Stomach smooth muscle (tissue), 2 donors: ENCODE data around the gene PGLYRP3.
"Not testable (repeated sequence)": the region's sequence is repeated elsewhere in the genome, so short reads cannot be mapped to it uniquely, and the experiment has no call there.

Experiments used
- H3K27ac ChIP-seq: one replicate; pipeline ENCODE4 v1.7.0; 2013; ENCODE audit warnings: mild to moderate bottlenecking, low read length, inconsistent platforms
- H3K27me3 ChIP-seq, 2 donors: one replicate each; pipeline ENCODE4 v1.7.0; 2013; ENCODE audit warnings: low read length in 2 of 2; ENCODE audit not compliant: insufficient read depth in 2 of 2, control insufficient read depth in 1 of 2
- H3K36me3 ChIP-seq, 2 donors: one replicate each; pipeline ENCODE4 v1.7.0; 2013; ENCODE audit warnings: low read length in 2 of 2; ENCODE audit not compliant: control insufficient read depth in 2 of 2, insufficient read depth in 2 of 2
- H3K4me1 ChIP-seq: one replicate; pipeline ENCODE4 v1.7.0; 2013; ENCODE audit warnings: low read length; ENCODE audit not compliant: control insufficient read depth, insufficient read depth
- H3K4me3 ChIP-seq, 2 donors: one replicate each; pipeline ENCODE4 v1.7.0; 2013; ENCODE audit warnings: low read length in 2 of 2
- H3K9ac ChIP-seq, 2 donors: one replicate each; pipeline ENCODE4 v1.7.0; 2013; ENCODE audit warnings: low read length in 2 of 2, mild to moderate bottlenecking in 1 of 2
- H3K9me3 ChIP-seq, 2 donors: one replicate each; pipeline ENCODE4 v1.7.0; 2013; ENCODE audit warnings: low read length in 2 of 2; ENCODE audit not compliant: control insufficient read depth in 2 of 2
- donor health status: healthy.
- donor health status: Pancreatic carcinoma.

PGLYRP3 gene

GRCh38 chr1:153337980-153338853, 25.5 kb upstream of the PGLYRP3 start:
- peaks cover 0 to 4% of the 10 kb centered on the region in 2 donors for H3K27me3 ChIP-seq
- no peak overlapping the region for H3K4me3 ChIP-seq
- peaks cover 0 to 3% of the 10 kb centered on the region in 2 donors for H3K9me3 ChIP-seq
- H3K9ac ChIP-seq: no peak overlapping the region
- H3K36me3 ChIP-seq: no peaks in the 10 kb centered on the region
- no peaks in the 10 kb centered on the region for H3K4me1 ChIP-seq
- H3K27ac ChIP-seq: no peak overlapping the region

- Histone ChIP-seq H3K27ac (no peak overlapping the region), H3K9ac (no peak overlapping the region), H3K9me3 (peaks cover 2 to 3% of the 10 kb centered on the region in 2 donors), H3K4me3 (no peak overlapping the region), H3K4me1 (no peaks in the 10 kb centered on the region), H3K27me3 (peaks cover 0 to 4% of the 10 kb centered on the region in 2 donors), H3K36me3 (no peaks in the 10 kb centered on the region)
Measured at GRCh38 chr1:153336650-153337049, 23.9 kb upstream of the PGLYRP3 start.

GRCh38 chr1:153333902-153334301, 21.1 kb upstream of the PGLYRP3 start:
- no peaks in the 10 kb centered on the region for H3K4me1 ChIP-seq
- H3K27me3 ChIP-seq: no peaks in the 10 kb centered on the region
- no peak overlapping the region for H3K4me3 ChIP-seq
- no peak overlapping the region for H3K27ac ChIP-seq
- H3K36me3 ChIP-seq: no peaks in the 10 kb centered on the region
- H3K9ac ChIP-seq: no peak overlapping the region
- H3K9me3 ChIP-seq: peaks cover 5 to 6% of the 10 kb centered on the region in 2 donors

GRCh38 chr1:153324912-153325311, 12.2 kb upstream of the PGLYRP3 start:
- no peaks in the 10 kb centered on the region for H3K4me1 ChIP-seq
- H3K4me3 ChIP-seq: no peak overlapping the region

GRCh38 chr1:153322568-153322967, 9.8 kb upstream of the PGLYRP3 start:
- H3K27ac ChIP-seq: no peak overlapping the region
- H3K4me3 ChIP-seq: no peak overlapping the region
- no peaks in the 10 kb centered on the region for H3K36me3 ChIP-seq
- H3K27me3 ChIP-seq: peaks cover 0 to 2% of the 10 kb centered on the region in 2 donors
- no peaks in the 10 kb centered on the region for H3K4me1 ChIP-seq
- H3K9ac ChIP-seq: no peak overlapping the region
- H3K9me3 ChIP-seq: peaks cover 0 to 7% of the 10 kb centered on the region in 2 donors

More at GRCh38 chr1:153324912-153325311, 12.2 kb upstream of the PGLYRP3 start:
- no peaks in the 10 kb centered on the region for H3K36me3 ChIP-seq
- peaks cover 0 to 7% of the 10 kb centered on the region in 2 donors for H3K9me3 ChIP-seq
- no peak overlapping the region for H3K9ac ChIP-seq
- H3K27me3 ChIP-seq: peaks cover 0 to 2% of the 10 kb centered on the region in 2 donors
- H3K27ac ChIP-seq: no peak overlapping the region

- not testable (repeated sequence) for H3K9me3 ChIP-seq, H3K27me3 ChIP-seq, H3K36me3 ChIP-seq, H3K9ac ChIP-seq, H3K27ac ChIP-seq, H3K4me1 ChIP-seq, H3K4me3 ChIP-seq
Measured at GRCh38 chr1:153318145-153318544, 5.4 kb upstream of the PGLYRP3 start.

GRCh38 chr1:153316013-153316412, 3.3 kb upstream of the PGLYRP3 start:
- not testable (repeated sequence) for H3K36me3 ChIP-seq, H3K27me3 ChIP-seq, H3K4me3 ChIP-seq, H3K4me1 ChIP-seq, H3K9me3 ChIP-seq, H3K9ac ChIP-seq, H3K27ac ChIP-seq

GRCh38 chr1:153314388-153314787, 1.6 kb upstream of the PGLYRP3 start:
- not testable (repeated sequence) for H3K4me1 ChIP-seq

GRCh38 chr1:153313288-153313687, 536 bp upstream of the PGLYRP3 start:
- H3K4me3 ChIP-seq: no peak overlapping the region
- no peaks in the 10 kb centered on the region for H3K4me1 ChIP-seq
- peaks cover 0 to 2% of the 10 kb centered on the region in 2 donors for H3K27me3 ChIP-seq
- H3K9me3 ChIP-seq: no peaks in the 10 kb centered on the region
- no peak overlapping the region for H3K27ac ChIP-seq
- H3K9ac ChIP-seq: no peak overlapping the region
- H3K36me3 ChIP-seq: no peaks in the 10 kb centered on the region

More at GRCh38 chr1:153314388-153314787, 1.6 kb upstream of the PGLYRP3 start:
- H3K36me3 ChIP-seq, H3K27ac ChIP-seq, H3K27me3 ChIP-seq, H3K4me3 ChIP-seq, H3K9me3 ChIP-seq, H3K9ac ChIP-seq: not testable (repeated sequence)

- no peaks in the 10 kb centered on the region for H3K36me3 ChIP-seq
- no peak overlapping the region for H3K9ac ChIP-seq
- H3K4me1 ChIP-seq: no peaks in the 10 kb centered on the region
- H3K9me3 ChIP-seq: no peaks in the 10 kb centered on the region
- peaks cover 0 to 6% of the 10 kb centered on the region in 2 donors for H3K27me3 ChIP-seq
- H3K27ac ChIP-seq: no peak overlapping the region
- H3K4me3 ChIP-seq: no peak overlapping the region
Measured at GRCh38 chr1:153310526-153310925, 2.2 kb downstream of the PGLYRP3 start.

- no peaks in the 10 kb centered on the region for H3K36me3 ChIP-seq
- H3K27me3 ChIP-seq: peaks cover 0 to 6% of the 10 kb centered on the region in 2 donors
- H3K9ac ChIP-seq: no peak overlapping the region
- no peak overlapping the region for H3K27ac ChIP-seq
- H3K4me1 ChIP-seq: no peaks in the 10 kb centered on the region
- H3K4me3 ChIP-seq: no peak overlapping the region
- H3K9me3 ChIP-seq: no peaks in the 10 kb centered on the region
Measured at GRCh38 chr1:153309441-153309840, 3.3 kb downstream of the PGLYRP3 start.
